Measurements from ENCODE around the gene CNOT10.

Gene CNOT10

GRCh38 chr3:32818970-32819511, 134.1 kb downstream of the CNOT10 start:
- no peak for DNase-seq (ENCODE audit: low spot score)

GRCh38 chr3:32819551-32820348, 134.8 kb downstream of the CNOT10 start:
- no peak for DNase-seq (ENCODE audit: low spot score)

- DNase-seq (ENCODE audit: low spot score) = no peak
Observed at GRCh38 chr3:32820430-32820829, 135.4 kb downstream of the CNOT10 start.

- no peak for DNase-seq (ENCODE audit: low spot score)
Observed at GRCh38 chr3:32820971-32821685, 136.1 kb downstream of the CNOT10 start.

GRCh38 chr3:32821686-32822296, 136.8 kb downstream of the CNOT10 start:
- DNase-seq (ENCODE audit: low spot score) = no peak

GRCh38 chr3:32822609-32823498, 137.9 kb downstream of the CNOT10 start:
- DNase-seq (ENCODE audit: low spot score) = no peak
